Epithelial cell of proximal tubule (primary cell): ENCODE measurements around the gene LRMDA. TPM values are rescaled to one million over a fixed set of nuclear protein-coding genes. Genes with fewer than 3 reads are reported as not detected.

Source experiments
- DNase-seq: peaks from one replicate; pipeline ENCODE4 v3.0.0-alpha.2; 2011; ENCODE audit warnings: low read depth
- H3K4me3 ChIP-seq: 2 replicates; pipeline ENCODE4 v1.5.1; 2011; ENCODE audit warnings: low read depth, mild to moderate bottlenecking, low read length
- CTCF ChIP-seq: conservative IDR thresholded peaks from 2 replicates; pipeline ENCODE4 v1.5.1; 2012; ENCODE audit warnings: low read depth, mild to moderate bottlenecking, low read length
- total RNA-seq: library from RNA; depleted of rRNA; stranded (reverse); fragments of >200 nt; gene quantifications from 2 replicates; pipeline ENCODE4 v1.2.3, GENCODE V29; 2015

LRMDA gene
- total RNA-seq, 1 donor from 2014 or later = 0.75 TPM

- TF ChIP-seq CTCF = no peak
- no peak for DNase-seq
- no peak overlapping the region for H3K4me3 ChIP-seq
These were observed 71.4 kb downstream of the LRMDA start for GRCh38 chr10:75502838-75503237.

GRCh38 chr10:75505293-75505692, 73.9 kb downstream of the LRMDA start:
- no peak for TF ChIP-seq CTCF
- DNase-seq = no peak
- H3K4me3 ChIP-seq = no peak overlapping the region

- DNase-seq = no peak
- TF ChIP-seq CTCF = no peak
- H3K4me3 ChIP-seq = no peak overlapping the region
These were observed 74.5 kb downstream of the LRMDA start for GRCh38 chr10:75505840-75506506.

GRCh38 chr10:75506930-75507329, 75.5 kb downstream of the LRMDA start:
- TF ChIP-seq CTCF = no peak
- DNase-seq = no peak
- no peak overlapping the region for H3K4me3 ChIP-seq

- TF ChIP-seq CTCF = no peak
- no peak for DNase-seq
- H3K4me3 ChIP-seq = no peak overlapping the region
These were observed 76.0 kb downstream of the LRMDA start for GRCh38 chr10:75507469-75507868.

GRCh38 chr10:75508239-75508813, 76.9 kb downstream of the LRMDA start:
- no peak overlapping the region for H3K4me3 ChIP-seq
- no peak for TF ChIP-seq CTCF
- DNase-seq = no peak

- H3K4me3 ChIP-seq = no peak overlapping the region
- no peak for DNase-seq
- TF ChIP-seq CTCF = no peak
These were observed 77.4 kb downstream of the LRMDA start for GRCh38 chr10:75508814-75509306.
